GM18861 (cell line): Measurements from ENCODE around the gene ACAD9.
"Not testable (repeated sequence)": the region's sequence is repeated elsewhere in the genome, so short reads cannot be mapped to it uniquely, and the experiment has no call there.

Source experiments
- ATAC-seq: cut with Tn5 transposase; IDR thresholded peaks from one replicate; pipeline ENCODE4 v1.9.1; 2021; ENCODE audit not compliant: unreplicated experiment

ACAD9 gene

DNA sequence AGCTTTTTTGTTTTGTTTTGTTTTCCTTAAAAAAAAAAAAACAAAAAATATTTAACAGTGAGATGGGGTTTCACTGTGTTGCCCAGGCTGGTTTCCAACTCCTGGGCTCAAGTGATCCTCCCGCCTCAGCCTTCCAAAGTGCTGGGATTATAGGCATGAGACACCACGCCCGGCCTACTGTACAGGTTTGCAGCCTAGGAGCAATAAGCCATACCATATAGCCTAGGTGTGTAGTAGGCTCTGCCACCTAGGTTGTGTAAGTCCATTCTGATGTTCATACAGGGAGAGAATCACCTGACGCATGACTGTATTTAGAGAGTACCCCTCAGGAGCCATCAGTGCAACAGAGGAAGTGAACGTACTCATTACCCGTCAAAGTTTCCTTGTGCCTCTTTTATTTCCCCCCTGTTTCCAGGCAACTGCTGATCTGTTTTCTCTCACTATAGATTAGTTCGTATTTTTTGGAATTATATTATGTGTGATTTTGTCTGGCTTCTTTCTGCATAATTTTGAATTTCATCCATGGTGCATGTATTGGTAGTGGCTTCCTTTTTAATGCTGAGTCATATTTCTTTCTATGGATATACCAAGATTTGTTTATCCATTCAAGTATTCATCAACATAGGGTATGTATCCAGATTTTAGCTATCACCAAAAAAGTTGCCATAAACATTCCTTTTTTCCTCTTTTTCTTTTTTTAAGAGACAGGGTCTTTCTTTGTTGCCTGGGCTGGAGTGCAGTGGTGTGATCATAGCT, 9.9 kb downstream of the ACAD9 start:
- ATAC-seq, result no peak

DNA sequence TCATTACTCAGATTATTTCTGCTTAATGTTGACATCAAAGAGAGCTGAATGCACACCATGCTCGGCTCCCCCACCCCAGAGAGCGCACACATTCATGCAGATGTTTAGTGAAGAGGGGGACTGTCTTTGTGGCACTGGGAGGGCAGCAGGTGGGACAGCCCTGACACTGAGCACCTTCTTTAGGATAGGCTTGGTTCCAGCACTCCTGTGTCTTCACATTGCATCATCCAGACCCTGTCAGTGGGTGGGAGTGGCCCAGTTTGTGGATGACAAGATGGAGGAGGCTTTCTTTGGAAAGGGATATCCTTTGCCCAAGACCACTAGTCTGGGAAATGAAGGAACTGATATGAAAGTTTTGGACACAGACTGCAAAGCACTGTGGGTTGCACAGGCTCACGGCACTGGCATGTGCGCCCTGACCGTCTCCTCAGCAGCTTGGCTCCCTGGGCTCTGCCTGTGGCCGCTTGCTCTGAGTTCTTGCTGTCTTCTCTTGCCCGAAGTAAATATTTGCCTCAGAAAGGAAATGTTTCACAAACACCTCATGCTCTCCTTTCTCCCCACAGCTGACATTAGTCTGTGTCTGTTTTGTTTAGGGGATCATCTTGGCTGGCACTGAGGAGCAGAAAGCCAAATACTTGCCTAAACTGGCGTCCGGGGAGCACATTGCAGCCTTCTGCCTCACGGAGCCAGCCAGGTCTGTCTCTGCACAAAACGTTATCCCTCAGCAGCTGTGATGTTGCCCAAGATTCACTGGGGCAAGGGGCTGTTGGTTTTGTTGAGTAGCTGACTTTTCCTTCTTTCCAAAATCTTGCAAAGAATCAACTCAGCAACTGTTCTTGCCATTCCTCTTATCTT, 16.6 kb downstream of the ACAD9 start:
- no peak for ATAC-seq

DNA sequence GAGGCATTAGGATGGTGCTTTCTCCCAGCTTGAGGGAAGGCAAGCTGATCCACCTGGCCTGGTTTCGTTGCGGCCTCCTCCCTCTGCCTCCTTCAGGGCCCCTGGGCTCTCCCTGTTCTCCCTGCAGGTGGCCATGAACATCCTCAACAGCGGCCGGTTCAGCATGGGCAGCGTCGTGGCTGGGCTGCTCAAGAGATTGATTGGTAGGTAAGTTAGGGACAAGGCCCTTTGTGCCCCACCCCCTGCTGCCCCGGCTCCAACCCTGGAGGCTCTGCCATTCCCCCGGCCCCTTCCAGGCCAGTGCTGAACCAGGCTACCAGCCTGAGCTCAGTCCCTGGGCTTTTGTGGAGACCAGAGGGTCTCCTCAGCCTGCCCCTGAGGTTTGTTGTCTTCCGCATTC, 23.0 kb downstream of the ACAD9 start:
- ATAC-seq, result no peak

DNA sequence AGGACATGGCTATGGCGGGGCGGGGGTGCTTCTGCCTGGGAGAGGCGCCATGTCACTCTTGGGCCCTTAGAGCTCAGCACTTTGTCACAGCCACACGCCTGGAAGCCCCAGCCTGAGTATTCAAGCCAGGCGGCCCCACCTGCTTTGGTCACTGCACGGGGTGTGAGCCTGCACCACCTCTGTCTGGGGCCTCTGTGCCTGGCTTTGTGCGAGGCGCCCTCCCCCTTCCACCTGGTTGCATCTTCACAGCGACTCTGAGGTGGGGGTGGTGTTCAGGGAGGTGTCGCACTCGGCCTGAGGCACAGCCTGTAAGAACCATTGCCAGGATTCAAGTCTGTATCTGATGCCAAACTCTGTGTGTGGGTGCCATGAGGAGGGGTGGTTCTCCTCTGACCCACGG, 24.1 kb downstream of the ACAD9 start:
- no peak for ATAC-seq

DNA sequence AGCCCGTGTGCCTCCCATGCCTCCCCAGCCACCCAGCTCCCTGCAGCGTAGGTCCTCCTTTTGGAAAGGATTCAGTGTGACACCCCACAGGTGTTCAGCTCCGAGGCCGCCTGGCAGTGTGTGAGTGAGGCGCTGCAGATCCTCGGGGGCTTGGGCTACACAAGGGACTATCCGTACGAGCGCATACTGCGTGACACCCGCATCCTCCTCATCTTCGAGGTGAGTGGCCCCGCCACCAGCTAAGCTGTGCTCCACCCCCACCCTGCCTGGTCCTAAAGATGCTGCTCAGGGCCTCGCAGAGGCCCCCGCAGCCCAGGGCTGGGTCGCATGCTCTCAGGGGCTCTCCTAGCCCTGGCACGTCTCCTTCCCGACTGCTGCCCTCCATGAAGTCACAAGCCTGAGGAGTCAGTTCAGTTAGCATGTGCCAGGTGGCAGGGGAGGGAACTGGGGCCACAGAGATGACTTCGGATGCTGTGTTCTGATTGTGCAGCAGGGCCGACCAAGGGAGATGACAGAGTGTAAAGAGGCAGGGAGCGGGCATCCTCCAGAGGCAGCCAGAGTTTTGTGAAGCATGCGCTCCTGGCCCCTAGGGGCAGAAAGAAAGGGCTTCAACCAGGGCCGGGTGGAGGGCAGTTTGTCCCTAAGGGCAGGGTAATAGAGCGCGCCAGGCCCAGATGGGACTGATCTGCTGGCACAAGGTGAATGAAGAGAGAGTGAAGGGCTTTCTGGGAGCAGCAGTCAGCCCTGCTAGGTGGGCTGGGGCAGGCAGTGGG, 26.8 kb downstream of the ACAD9 start:
- no peak for ATAC-seq

DNA sequence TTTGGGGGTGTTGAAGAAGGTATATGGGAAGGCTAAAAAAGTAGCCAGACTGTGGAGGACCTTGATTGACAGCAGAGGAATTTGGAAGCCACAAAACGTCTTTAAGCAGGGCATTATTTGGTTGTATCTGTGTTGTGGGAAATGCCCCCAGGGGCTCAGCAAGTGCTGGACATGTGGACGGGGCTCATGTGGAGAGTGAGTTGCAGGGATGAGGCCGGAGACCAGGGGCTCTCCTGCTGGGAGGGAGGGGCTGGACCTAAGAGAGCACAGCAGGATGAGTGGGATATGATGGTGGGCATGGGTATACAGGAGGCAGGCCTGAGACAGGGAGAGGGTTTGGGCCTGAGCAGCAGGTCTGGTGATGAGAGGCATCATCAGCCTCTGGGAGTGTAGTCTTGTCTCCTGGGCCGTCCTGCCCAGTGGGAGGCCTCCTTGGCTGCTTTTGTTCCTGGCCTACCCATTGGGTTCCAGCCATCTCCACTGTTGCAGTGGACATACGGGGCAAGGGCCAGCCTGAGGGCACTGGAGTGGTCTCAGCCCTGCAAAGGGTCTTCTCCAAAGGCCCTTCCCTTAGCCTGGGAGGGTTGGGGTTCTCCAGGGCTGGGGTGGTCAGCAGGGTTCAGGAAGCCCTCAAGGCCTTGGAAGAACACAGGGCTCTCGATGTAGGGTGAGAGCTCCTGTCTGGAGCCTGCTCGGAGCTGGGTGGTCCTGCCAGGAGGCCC, 27.5 kb downstream of the ACAD9 start:
- ATAC-seq, result no peak

DNA sequence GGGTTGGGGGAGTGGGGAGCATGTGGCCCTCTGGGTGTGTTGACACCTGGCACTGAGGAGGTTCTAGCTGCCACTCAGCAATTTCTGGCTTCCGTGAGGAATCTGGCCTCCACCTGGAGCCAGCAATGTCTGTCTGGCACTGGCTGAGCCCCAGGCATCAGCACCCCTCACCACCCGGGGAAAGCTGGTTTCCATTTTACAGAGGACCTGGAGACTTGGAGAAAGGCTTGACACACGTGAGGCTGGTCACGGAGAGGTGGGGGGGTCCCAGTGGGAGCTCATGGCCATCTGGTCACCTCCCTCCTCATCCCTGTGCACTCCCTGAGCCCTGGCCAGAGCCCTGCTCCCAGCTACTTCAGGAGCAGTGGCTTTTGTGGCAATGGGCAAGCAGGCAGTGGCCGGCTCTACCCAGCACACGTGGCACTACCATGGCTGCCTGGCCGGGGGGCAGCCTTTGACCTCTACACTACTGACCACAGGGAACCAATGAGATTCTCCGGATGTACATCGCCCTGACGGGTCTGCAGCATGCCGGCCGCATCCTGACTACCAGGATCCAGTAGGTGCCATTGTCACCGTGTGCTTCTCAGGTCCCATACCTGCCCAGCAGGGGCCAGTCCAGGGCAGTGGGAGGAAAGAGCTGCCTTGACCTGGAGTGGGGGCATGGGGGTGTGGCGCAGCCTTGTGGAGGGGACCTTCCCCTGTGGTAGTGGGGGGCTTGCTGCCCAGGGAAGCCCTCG, 28.5 kb downstream of the ACAD9 start:
- ATAC-seq, result no peak

DNA sequence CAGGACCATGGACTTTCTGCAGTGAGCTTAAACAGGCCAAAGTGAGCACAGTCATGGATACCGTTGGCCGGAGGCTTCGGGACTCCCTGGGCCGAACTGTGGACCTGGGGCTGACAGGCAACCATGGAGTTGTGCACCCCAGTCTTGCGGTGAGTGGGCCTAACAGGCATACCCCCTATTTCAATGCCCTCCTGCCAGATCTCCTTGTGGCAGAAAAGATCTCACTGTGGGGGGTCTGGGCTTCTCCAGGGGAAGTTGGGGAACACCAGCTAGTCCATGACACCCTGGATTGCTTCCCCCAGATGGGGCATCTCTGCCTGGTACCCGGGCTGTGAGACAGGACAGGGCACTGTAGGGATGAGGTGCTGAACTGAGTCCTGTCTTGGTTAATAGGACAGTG, 29.5 kb downstream of the ACAD9 start:
- no peak for ATAC-seq

DNA sequence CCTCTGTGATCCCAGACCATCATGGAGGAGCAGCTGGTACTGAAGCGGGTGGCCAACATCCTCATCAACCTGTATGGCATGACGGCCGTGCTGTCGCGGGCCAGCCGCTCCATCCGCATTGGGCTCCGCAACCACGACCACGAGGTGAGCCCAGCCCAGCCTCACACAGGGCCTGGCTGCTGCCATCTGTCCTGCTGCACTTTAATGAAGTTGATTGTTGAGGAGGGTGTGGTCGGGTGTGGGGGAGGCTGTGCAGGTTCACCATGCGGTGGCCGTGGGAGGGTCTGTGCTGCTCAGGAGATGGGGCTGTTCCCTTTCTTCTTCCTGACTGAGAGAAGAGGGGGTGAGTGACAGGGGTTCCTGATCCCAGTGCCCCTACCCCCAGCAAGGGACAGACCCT, 30.6 kb downstream of the ACAD9 start:
- ATAC-seq, result no peak

DNA sequence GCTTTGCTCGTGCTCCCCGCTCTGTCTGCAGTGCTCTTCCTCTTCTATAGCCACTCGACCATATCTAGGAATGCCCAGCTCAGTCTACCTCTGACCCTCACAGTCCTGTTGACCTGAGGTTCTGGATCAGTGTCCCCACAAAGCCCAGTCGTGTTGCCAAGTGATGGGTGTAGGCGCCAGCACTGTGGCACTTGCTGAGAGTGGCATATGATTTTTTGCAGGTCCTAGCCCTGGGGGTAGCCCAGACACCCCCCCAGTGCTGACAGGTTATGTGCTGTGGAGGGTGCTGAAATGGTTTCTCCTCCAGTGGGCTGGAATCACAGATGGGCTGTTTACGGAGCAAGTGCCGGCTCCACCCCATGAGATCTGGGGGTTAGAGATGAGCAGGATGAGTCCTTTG, 32.5 kb downstream of the ACAD9 start:
- ATAC-seq, result no peak

DNA sequence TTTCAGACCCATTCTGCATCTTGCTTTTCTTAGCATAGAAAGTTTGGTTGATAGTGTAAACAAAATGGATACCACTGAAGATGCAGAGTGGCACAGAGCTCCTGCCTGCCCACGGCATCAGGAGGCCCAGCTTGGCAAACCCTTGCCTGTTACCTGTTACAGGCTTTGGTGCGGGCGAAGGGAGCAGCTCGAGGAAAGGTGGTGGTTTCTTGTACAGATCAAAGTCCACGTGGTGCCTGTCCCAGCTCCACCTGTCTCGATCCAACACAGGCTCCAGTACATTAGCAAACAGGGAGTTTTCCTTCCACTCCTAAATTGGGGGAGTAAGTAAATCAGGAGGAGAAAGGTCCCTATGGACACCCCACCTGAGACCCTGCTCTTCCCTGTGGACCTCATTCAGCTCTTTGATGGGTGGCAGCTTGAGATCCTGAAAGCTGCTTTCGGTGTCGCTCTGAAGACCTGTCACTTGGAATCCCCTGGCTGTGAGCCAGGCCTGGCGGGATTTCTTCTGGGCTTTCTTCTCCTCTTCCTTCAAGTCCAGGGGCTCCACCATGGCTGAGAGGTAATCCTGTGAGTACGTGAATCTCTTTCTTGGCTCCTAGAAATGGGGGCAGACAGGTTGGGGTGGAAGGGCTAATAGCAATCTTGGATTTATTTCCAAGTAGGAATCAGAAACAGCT, 35.7 kb downstream of the ACAD9 start:
- no peak for ATAC-seq

DNA sequence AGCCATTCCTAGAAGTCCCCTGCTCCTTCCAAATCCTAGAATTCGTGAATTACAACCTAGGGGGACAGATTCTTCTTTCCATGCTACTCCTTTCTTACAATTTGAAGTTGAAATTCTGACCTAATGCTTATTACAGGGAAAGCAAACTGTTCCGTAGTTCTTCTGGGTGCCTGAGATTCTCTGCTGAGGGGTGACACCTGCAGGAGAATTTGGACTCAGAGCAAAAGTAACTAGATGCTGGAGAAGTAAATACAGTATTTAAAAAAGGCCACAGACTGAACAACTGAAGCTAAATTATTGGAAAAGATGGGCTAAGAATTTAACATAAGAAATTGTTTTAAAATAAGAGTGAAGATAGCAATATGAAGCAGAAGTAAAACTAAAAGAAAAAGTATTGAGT, 37.9 kb downstream of the ACAD9 start:
- no peak for ATAC-seq

DNA sequence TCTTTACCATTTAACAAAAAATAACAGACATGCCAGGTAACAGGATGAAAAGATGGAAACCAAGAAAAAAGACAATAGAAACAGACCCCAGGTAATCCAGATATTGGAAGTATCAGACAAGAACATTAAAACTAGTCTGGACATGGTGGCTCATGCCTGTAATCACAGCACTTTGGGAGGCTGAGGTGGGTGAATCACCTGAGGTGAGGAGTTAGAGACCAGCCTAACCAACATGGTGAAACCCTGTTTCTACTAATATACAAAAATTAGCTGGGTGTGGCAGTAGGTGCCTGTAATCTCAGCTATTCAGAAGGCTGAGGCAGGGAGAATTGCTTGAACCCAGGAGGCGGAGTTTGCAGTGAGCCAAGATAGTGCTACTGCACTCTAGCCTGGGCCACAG, 40.6 kb downstream of the ACAD9 start:
- ATAC-seq, result no peak

DNA sequence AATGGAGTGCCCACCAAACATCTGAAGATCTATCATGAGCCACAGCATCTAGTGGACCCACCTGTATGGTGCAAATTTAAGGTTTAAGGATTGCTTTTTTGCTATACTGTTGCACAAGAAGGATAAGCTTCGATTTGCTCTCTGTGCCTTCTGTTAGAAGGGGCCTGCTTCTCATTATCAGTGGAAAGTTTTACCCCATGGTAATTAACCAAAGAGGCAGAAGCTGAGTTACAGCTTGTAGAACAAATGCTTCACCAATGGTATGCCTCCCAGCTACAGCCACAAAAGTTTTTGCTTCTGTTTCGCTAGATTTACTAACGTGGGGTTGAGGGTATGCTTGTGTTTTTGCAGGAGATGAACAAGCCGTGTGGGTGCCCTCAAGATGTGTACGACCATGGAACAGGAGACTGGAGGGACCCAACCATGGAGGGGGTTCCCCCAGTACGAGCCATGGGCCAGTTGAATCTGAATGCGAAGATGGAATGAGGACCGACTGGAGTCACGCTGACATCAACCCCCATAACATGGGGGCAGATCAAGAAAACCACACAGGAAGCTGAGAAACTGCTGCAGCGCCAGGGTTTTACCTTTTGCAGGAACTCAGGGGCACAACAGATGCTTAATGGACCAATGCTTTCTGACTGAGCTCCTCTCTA, 43.5 kb downstream of the ACAD9 start:
- ATAC-seq, result no peak

DNA sequence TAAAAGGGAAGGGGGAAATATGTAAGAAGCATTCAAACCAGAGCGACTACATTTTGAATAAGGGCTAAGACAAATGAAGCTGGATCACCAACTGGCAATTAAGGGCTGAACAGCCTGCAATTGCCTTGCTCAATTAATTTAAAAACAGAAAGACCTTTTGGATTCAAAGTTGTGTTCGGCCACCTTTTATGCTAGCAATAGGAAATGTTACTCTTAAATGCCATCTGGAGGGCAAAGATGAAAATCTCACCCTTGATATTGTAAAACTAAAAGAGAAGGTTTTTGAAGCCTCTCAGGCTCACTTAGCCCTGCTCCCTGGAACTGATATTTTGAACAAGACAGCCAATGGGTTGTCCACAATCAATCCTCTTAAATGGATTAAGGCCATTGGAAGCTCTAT, 44.2 kb downstream of the ACAD9 start:
- no peak for ATAC-seq

DNA sequence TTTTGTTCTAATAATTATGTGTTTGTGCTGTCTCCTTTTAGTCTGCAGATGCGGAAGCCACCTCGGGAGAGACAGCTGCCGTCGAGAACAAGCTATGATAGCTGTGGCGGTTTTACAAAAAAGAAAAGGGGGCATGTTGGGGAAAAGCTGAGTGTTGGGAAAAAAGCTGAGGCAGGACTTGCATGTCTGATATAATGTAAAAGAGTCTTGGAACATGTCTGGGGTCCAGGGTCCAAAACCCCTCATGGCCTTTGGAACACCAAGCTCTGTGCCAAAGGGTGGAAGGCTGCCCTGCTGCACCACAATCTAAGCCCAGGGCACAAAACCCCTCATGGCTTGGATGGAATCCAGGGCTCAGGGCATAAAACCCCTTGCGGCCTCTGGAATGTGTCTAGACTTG, 44.6 kb downstream of the ACAD9 start:
- not testable (repeated sequence) for ATAC-seq

DNA sequence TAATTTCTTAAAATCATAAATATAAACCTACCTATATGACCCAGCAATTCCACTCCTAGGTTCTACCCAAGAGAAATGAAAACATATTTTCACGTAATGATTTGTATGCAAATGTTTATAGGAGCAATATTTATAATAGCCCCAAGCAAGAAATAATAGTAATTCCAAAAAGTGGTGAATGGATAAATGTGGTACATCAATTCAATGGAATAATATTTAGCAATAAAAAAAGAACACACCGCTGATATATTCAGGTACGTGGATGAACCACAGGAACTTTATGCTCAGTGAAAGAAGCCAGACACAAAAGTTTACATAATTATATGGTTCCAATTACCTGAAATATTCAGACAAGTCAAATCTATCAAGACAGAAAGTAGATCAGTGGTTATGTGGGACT, 49.9 kb downstream of the ACAD9 start:
- no peak for ATAC-seq

DNA sequence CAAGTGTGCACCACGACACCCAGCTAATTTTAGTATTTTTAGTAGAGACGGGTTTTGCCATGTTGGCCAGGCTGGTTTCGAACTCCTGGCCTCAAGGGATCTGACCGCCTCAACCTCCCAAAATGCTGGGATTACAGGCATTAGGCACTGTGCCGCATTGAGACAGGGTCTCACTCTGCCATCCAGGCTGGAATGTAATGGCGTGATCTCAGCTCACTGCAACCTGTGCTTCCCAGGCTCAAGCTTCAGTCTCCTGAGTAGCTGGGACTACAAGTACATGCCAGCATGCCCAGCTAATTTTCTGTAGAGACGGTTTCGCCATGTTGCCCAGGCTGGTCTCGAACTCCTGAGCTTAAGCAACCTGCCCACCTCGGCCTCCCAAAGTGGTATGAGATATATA, 51.6 kb downstream of the ACAD9 start:
- no peak for ATAC-seq

DNA sequence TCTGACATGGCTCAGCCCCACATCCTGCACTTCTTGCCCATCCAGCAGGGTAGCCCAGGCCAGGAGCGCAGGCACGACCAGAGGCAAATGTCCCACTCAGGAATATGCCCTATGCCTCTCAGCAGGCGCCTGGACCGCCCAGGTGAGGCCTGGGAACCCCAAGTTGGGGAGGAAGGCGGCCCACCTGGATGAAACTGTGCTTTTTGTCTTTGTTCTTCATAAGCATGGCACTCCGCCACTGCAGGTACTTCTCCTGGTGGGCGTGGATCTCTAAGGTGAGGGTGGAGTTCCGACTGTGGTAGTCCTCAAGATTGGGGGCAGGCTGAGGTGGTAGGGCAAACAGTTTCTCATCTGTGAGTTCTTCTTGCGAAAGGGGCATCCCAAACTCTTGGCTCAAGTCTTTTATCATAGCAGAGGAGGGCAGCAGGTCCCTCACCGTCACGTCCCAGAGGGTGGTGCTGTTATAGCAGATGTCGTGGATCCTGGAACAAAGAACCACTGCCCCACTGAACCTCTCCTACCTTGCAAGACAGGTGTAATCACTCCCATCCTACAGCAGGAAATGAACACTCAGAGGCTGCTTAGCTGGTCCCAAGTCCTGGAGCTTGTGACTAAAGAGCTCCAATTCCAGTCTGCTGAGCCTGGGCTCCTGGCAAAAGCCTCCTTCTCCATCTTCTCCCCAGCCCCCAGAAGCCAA, 53.2 kb downstream of the ACAD9 start:
- no peak for ATAC-seq
